Colon (tissue), 2 donors: ENCODE results near the gene NAPA.

ENCODE experiments used
- FAIRE-seq: peaks from 2 replicates; lab custom pipeline; 2012; peaks lifted over from hg19 to GRCh38; lab: Jason Lieb, UNC
- donor health status: control.
- donor health status: control.

The NAPA gene

GRCh38 chr19:47499863-47500830 lies 14.7 kb downstream of the NAPA start:
- no peak for FAIRE-seq

DNA sequence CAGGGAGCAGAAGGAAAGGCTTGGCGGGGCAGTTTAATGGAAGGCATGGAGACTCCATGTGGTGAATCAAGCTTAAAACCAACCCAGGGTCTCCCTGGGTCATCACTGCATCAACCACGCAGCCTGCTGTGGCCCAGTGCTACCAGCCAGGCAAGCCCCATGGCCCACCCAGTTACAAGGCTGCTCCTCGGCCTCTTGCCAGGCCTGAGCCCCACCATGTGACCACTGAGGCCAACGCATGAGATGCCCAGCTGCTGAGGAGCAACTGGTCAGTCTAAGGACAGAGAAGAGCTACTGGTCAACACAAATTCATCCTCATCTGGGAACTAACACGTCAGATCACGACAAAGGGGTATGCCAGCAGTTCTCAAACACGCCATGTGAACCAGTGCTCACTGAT lies 15.5 kb downstream of the NAPA start:
- FAIRE-seq = no peak

DNA sequence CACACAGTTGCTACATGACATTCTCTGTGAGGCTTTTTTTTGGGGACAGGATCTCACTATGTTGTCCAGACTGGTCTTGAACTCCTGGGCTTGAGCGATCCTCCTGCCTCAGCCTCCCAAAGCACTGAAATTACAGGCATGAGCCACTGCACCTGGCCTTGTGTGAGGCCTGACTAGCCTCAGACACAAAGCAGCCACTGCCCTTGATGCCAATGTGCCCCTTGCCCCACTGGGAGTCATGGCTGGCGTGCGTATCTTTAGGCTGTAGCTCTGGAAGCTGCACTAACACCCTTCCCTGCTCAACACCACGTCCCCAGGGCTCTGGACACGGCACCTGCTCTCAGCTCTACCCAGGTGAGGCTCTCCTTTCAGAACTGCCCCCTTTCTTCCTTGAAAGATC lies 16.3 kb downstream of the NAPA start:
- no peak for FAIRE-seq

DNA sequence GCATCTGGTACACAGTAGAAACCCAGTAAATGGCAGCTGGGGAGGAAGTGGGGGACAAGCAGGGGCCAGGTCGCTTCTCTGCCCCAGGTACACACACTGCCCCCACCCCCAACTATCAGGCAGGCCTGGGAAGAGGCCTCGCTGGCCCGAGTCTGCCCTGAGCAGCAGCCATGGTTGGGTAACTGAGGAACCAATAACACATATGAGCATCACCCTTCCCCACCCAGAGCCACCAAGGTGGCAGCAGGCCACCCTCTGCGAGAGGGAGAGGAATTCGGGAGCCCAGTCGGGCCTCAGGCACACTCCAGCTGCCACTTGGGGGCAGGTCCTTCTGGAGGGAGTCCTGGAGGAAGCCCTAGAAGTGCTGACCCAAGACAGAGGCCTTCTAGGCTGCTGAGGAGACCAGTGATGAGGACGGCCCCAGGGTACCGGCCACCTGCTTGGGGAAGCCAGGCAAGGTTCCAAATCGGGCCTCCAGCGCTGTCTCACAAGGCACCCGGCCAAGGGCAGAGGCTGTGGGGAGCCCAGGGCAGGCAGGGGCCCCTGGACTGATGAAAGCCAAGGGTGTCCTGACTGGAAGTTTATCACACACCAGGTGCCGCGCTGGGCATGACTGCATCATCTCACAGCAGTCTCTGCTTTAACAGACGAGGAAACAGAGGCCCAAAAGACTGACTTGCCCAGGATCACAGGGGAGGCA lies 16.9 kb downstream of the NAPA start:
- no peak for FAIRE-seq

DNA sequence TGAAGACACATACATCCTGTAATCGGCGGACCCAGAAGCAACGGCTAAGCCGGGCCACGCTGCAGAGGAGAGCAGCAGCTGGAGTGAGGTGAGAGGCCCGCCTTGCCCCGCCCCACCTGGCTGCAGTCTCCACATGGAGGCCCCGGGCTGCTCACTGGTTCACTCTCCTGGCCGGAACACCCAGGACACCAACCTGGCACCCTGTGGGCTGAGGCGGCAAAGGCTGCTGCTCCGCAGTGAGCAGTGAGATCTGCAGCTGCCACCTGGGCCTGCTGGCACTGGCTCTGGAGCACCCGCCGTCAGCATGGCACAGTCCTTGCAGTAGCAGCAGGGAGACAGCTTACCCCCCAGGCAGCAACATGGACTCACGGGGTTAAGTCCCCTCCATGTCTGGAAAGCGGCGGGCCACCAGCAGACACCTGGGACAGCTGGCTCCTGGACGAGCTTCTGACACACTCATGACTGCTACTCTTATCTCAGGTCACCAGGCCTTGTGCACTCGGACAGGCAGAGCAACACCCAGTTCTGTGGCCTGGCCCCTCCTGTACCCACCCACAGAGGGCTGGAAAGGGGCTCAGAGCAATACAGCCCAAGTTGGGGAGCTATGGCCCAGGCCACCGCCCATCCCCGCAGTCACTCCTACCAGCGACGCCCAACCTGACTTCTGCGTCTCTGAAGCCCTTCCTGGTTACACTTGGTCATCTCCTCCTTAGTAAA lies 17.7 kb downstream of the NAPA start:
- no peak for FAIRE-seq

GRCh38 chr19:47495478-47496372 lies 19.1 kb downstream of the NAPA start:
- FAIRE-seq = no peak

GRCh38 chr19:47494729-47495128 lies 20.1 kb downstream of the NAPA start:
- no peak for FAIRE-seq

- no peak for FAIRE-seq
These were observed 20.7 kb downstream of the NAPA start for GRCh38 chr19:47494211-47494547.

- no peak for FAIRE-seq
These were observed 21.3 kb downstream of the NAPA start for GRCh38 chr19:47493378-47494210.

DNA sequence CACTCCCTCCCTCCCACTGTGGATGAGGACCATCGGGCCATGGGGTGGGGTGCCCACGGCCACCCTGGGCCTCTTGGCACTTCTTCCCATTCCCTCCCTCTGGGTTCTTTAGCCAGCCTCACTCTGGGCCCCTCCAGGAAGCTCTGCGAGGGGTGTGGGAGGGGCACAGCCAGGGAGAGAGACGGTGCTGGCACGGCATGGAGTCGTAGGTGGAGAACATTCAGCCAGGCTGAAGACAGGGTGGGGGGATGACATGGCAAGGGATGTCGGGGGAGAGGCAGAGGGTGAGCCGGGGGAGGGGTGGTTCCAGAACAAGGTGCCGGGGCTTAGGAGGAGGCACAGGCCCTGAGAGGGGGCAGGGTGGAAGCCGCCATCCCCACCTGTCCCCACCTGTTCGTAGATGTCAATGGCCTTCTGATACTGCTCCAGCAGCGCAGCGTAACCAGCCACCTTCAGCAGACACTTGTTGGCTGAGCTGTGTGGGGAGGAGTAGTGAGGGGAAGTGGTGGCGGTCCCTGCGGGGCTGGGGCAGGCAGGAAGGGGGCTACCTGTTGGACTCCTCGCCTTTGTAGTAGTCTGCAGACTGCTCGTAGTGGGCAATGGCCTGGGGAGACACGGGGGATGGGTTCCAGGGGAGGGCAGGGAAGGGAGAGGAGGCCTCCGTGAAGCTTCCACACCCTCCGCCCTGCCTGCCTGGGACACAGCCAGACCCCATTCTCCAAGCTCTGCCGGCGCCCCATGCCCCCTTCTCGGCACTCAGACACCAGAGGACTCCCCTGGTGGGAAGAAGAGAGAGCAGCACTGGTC lies 22.1 kb downstream of the NAPA start:
- no peak for FAIRE-seq

DNA sequence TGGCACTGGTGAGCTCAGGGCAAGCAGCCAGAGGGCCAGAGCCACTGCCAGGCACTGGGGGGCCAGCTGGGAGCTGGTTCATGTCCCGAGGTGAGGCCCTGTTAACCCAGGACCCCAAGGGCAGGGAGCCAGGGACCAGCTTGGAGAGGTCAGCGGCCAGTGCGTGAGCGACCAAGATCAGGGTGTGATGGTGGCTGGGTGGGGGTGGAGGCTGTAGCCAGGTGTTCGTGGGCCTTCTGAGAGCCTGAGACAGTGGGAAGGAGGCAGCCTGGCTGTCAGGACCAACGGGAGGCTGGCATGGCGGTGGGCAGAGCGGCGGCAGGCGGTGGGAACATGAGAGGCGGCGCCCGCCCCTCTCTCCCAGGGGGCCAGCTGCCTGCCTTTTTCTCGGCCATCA lies 22.7 kb downstream of the NAPA start:
- FAIRE-seq = no peak

DNA sequence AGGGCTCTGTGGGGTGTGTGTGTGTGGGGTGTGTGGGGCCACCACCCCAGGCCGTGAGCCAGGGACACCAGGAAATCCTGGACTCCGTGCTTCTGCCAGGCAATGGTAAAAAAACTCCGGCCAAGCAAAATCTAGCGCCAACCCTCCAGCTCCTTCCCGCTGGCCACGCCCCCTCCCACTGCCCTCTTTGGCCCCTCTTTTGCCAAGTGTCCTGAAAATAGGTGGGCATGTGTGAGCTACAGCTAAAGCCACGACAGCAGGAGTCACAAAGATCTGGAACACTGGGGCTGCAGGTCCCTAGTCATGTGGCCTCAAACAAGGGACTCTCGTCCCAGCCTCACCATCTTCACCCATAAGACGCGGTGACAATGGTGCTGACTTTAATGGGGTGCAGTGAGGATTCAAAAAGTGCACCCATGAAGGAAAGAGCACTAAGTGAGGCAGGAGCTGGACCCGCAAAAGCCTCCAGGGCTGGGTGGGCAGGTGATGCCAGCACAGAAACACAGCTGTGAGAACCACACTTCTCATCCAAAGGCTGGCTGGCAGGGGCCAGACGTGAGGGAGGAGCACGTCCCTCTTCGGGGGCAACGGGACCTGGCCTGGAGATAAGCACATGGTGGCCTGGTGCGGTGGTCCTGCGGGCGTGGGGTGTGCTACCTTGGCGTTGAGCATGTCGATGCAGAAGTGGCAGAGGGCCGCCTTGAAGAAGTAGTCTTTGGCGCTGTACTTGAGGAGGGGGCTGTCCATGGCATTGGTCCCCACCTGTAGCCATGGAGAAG lies 23.3 kb downstream of the NAPA start:
- no peak for FAIRE-seq

DNA sequence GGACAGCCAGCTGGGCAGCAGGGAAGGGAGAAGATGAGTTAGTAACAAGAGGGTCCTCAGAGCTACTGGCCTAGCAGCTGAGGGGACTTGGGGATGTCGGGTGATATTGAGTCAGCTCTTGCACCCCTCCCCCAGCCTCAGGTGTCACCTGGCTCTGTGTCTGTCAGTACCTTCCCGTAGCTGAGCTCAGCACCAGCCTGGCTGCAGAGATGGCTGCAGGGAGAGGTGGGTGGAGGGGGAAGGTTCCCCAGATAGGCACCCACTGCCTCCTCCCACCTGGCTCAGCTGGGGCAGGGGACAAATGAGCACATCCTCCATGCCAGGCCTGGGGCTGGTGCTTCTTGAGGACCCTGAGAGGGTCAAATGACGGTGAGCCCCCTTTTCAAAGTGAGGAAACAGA lies 24.0 kb downstream of the NAPA start:
- FAIRE-seq = no peak

DNA sequence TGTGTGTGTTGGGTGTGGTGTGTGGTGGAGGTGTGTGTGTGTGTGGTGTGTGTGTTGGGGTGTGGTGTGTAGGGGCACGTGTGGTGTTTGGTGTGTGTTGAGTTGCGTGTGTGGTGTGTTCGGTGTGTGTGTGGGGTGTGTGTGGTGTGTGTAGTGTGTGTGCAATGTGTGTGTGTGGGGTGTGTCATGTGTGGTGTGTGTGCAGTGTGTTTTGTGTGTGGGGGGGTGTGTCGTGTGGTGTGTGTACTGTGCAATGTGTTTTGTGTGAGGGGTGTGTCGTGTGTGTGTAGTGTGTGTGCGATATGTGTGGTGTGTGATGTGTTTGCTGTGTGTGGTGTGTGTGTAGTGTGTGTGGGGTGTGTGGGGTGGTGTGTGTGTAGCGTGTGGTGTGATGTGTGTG lies 24.8 kb downstream of the NAPA start:
- no peak for FAIRE-seq

DNA sequence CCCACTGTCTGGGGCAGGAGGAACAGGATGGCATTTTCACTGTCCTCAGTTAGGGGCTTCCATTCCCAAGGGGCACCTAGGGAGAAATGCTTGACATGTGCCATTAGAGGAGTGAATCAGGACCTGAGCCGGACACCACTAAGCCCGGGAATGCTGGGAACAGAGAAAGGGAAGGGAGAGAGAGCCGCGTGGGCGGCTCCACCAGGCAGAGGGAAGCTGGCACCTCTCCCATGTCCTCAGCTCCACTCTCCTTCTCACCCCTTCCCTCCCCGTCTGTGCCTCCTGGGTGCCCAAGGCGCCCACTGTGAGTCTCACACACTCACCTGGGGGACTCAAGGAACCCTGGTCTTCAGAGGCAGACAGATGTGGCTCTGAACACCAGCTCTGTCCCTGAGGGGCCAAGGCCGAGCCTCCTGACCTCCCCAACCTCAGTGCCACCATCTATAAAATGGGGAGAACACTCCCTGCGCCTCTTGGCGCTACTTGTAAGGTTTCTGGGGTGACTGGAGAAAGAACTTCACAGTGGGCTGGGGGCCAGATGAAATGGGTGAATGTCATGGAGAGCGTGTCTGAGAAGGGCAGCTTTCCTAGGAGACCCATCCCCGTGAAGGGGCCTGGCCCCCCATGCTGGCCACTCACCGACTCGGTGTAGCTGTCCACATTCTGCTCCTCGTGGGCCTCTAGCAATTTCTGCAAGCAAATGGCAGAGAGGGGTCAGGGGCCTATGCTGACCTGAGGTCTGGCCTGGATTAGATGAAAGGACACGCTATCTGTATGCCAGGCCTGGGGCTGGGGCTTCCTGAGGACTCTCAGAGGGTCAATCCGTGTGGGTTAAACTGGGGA lies 25.6 kb downstream of the NAPA start:
- no peak for FAIRE-seq

- FAIRE-seq = no peak
These were observed 27.0 kb downstream of the NAPA start for GRCh38 chr19:47487551-47488515.

GRCh38 chr19:47486900-47487299 lies 28.0 kb downstream of the NAPA start:
- no peak for FAIRE-seq
